ENCODE results near the gene AANAT. TPM values are rescaled to one million over a fixed set of nuclear protein-coding genes. Genes with fewer than 3 reads are reported as not detected.

AANAT gene
- total RNA-seq, 5 donors from 2014 or later (not counting 1 experiment from before 2014, with no cell fraction given) = not detected

DNA sequence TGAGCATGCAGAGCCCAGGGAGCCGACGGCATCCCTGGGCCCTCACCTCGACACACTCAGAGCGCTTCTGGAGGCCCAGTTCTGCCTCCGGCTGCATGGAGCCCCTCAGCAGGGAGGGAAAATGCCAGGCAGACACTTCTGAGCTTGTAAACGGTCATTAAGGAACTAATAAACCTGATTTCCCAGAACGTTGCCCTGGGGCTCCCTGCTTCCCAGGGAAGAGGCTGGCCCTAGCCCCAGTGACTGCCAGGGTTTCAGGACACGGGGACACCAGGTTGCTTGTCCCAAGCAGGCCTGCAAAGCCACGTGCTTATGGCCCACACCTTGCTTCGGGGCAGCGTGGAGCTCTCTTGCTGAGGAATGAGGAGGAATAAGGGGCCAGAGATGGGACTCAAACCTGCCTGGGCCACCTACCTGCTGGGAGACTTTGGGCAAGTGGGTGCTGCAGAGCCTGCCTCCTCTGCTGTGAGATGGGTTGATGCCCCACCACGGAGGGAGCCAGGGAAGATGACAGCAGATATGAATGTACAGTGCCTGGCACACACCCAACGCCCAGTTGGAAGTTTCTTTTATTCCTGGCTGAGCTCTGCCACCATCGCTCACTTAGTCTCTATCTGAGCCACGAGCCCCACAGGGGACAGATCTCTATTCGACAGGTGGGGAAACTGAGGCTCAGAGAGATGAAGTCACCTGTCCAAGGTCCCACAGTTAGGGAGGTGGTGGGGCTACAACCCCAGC is 28.4 kb downstream of the AANAT start:
- CTCF ChIA-PET = interaction anchor here in 1 of 2 donors (0.6 kb wide), 1 partner anchor 8 kb away, joined by 4 read pairs; no protein-coding TSS in a partner anchor
- Mint-ChIP-seq H3K9me3 (no peaks in the 10 kb centered on the region), H3K4me1 (peaks cover 58 to 91% (median 71%) of the 10 kb centered on the region in 3 donors), H3K27ac (peak overlapping the region; percentile 28 to 36), H3K36me3 (no peaks in the 10 kb centered on the region), H3K27me3 (no peaks in the 10 kb centered on the region), H3K4me3 (no peak overlapping the region)
- no peak for DNase-seq
- Histone ChIP-seq H3K4me3 (ENCODE audit: control insufficient read depth in 1 of 2, extremely low read depth in 1 of 2, low read length in 1 of 2) (no peak overlapping the region), H3K27me3 (replicated peaks in 1 of 2; ENCODE audit: control insufficient read depth in 2 of 2, extremely low read depth in 1 of 2, insufficient read depth in 2 of 2, low read length in 1 of 2) (no peaks in the 10 kb centered on the region), H3K27ac (ENCODE audit: low read length) (no peak overlapping the region), H3K36me3 (ENCODE audit: control insufficient read depth in 2 of 2, extremely low read depth in 1 of 2, insufficient read depth in 1 of 2, low read length in 1 of 2) (peaks cover 5 to 7% of the 10 kb centered on the region in 2 donors), H3K4me1 (ENCODE audit: control insufficient read depth in 1 of 2, extremely low read depth in 1 of 2, insufficient read depth in 2 of 2, low read length in 2 of 2) (peaks cover 14 to 92% of the 10 kb centered on the region in 2 experiments), H3K9me3 (no peaks in the 10 kb centered on the region)
- 95% methylated on average over 13 of the region's 16 CpGs for WGBS (ENCODE audit: insufficient coverage)
- no peak for ATAC-seq (replicated peaks in 1 of 4)
- POLR2A ChIA-PET = no interaction called here

- H3K4me1 Mint-ChIP-seq = peaks cover 60 to 87% (median 68%) of the 10 kb centered on the region in 3 donors
- peaks cover 13 to 87% of the 10 kb centered on the region in 2 experiments for H3K4me1 ChIP-seq (ENCODE audit: control insufficient read depth in 1 of 2, extremely low read depth in 1 of 2, insufficient read depth in 2 of 2, low read length in 2 of 2)
- DNase-seq (no peak), ATAC-seq (replicated peaks in 1 of 4) (no peak)
- no peak overlapping the region for H3K4me3 Mint-ChIP-seq
- no peaks in the 10 kb centered on the region for H3K27me3 ChIP-seq (replicated peaks in 1 of 2; ENCODE audit: control insufficient read depth in 2 of 2, extremely low read depth in 1 of 2, insufficient read depth in 2 of 2, low read length in 1 of 2)
- WGBS (ENCODE audit: insufficient coverage) = 100% methylated on average over 2 of the region's 6 CpGs
- H3K27ac ChIP-seq (ENCODE audit: low read length) = no peak overlapping the region
- H3K27me3 Mint-ChIP-seq = no peaks in the 10 kb centered on the region
- no peak overlapping the region for H3K4me3 ChIP-seq (ENCODE audit: control insufficient read depth in 1 of 2, extremely low read depth in 1 of 2, low read length in 1 of 2)
- H3K36me3 Mint-ChIP-seq = no peaks in the 10 kb centered on the region
- H3K9me3 ChIP-seq = no peaks in the 10 kb centered on the region
- no peaks in the 10 kb centered on the region for H3K9me3 Mint-ChIP-seq
- H3K27ac Mint-ChIP-seq = peak overlapping the region in 1 of 2 donors; percentile 36
- ChIA-PET POLR2A (no interaction called here), CTCF (no interaction called here)
- H3K36me3 ChIP-seq (ENCODE audit: control insufficient read depth in 2 of 2, extremely low read depth in 1 of 2, insufficient read depth in 1 of 2, low read length in 1 of 2) = peaks cover 5 to 7% of the 10 kb centered on the region in 2 donors
Observed at GRCh38 chr17:76496464-76496863, 29.1 kb downstream of the AANAT start.

DNA sequence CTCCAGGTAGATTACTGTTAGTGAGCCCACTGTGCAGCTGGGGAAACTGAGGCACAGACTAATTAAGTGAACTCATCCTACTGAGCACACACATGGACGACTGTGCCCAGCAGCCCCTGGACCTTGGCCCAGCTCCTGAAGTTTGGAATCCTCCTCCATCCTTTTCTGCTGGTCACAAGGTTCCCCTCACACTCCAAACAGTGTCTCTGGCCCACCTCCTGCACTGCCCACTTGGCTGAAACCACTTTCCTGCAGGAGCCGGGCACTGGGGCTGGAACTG is 30.2 kb downstream of the AANAT start:
- WGBS (ENCODE audit: insufficient coverage) = 100% methylated on average over 1 of the region's 2 CpGs
- Histone ChIP-seq H3K27me3 (replicated peaks in 1 of 2; ENCODE audit: control insufficient read depth in 2 of 2, extremely low read depth in 1 of 2, insufficient read depth in 2 of 2, low read length in 1 of 2) (no peaks in the 10 kb centered on the region), H3K4me1 (ENCODE audit: control insufficient read depth in 1 of 2, extremely low read depth in 1 of 2, insufficient read depth in 2 of 2, low read length in 2 of 2) (peaks cover 7 to 85% of the 10 kb centered on the region in 2 experiments), H3K4me3 (ENCODE audit: control insufficient read depth in 1 of 2, extremely low read depth in 1 of 2, low read length in 1 of 2) (no peak overlapping the region), H3K36me3 (ENCODE audit: control insufficient read depth in 2 of 2, extremely low read depth in 1 of 2, insufficient read depth in 1 of 2, low read length in 1 of 2) (peaks cover 5 to 7% of the 10 kb centered on the region in 2 donors), H3K9me3 (no peaks in the 10 kb centered on the region), H3K27ac (ENCODE audit: low read length) (no peak overlapping the region)
- H3K9me3 Mint-ChIP-seq = no peaks in the 10 kb centered on the region
- no peak for DNase-seq
- ChIA-PET POLR2A (no interaction called here), CTCF (interaction anchor here in 1 of 2 donors (1.0 kb wide), 1 partner anchor 31 kb away, joined by 3 read pairs; no protein-coding TSS in a partner anchor)
- peak overlapping the region in 1 of 2 donors; percentile 48 for H3K27ac Mint-ChIP-seq
- H3K4me1 Mint-ChIP-seq = peaks cover 54 to 84% (median 64%) of the 10 kb centered on the region in 3 donors
- no peaks in the 10 kb centered on the region for H3K27me3 Mint-ChIP-seq
- no peaks in the 10 kb centered on the region for H3K36me3 Mint-ChIP-seq
- peak overlapping the region in 1 of 3 donors; percentile 28 for H3K4me3 Mint-ChIP-seq
- no peak for ATAC-seq (replicated peaks in 1 of 4)

GRCh38 chr17:76497979-76498875 is 30.8 kb downstream of the AANAT start:
- no peaks in the 10 kb centered on the region for H3K9me3 ChIP-seq
- H3K4me1 Mint-ChIP-seq = peaks cover 48 to 81% (median 61%) of the 10 kb centered on the region in 3 donors
- H3K27ac Mint-ChIP-seq = peak overlapping the region; percentile 73 to 74
- peak overlapping the region; percentile 40 for H3K27ac ChIP-seq (ENCODE audit: low read length)
- 87% methylated on average over 16 of the region's 31 CpGs for WGBS (ENCODE audit: insufficient coverage)
- ATAC-seq (replicated peaks in 1 of 4) (no peak), DNase-seq (no peak)
- POLR2A ChIA-PET = no interaction called here
- H3K4me3 Mint-ChIP-seq = peak overlapping the region; percentile 34 to 90 (median 82)
- no peak overlapping the region for H3K4me3 ChIP-seq (ENCODE audit: control insufficient read depth in 1 of 2, extremely low read depth in 1 of 2, low read length in 1 of 2)
- H3K36me3 ChIP-seq (ENCODE audit: control insufficient read depth in 2 of 2, extremely low read depth in 1 of 2, insufficient read depth in 1 of 2, low read length in 1 of 2) = peaks cover 5 to 7% of the 10 kb centered on the region in 2 donors
- H3K9me3 Mint-ChIP-seq = no peaks in the 10 kb centered on the region
- CTCF ChIA-PET = interaction anchor here (0.6 to 1.0 kb wide), 3 partner anchors 32 to 100 kb away, joined by 3 read pairs; no protein-coding TSS in a partner anchor
- H3K27me3 Mint-ChIP-seq = no peaks in the 10 kb centered on the region
- H3K27me3 ChIP-seq (replicated peaks in 1 of 2; ENCODE audit: control insufficient read depth in 2 of 2, extremely low read depth in 1 of 2, insufficient read depth in 2 of 2, low read length in 1 of 2) = no peaks in the 10 kb centered on the region
- peaks cover 7 to 79% of the 10 kb centered on the region in 2 experiments for H3K4me1 ChIP-seq (ENCODE audit: control insufficient read depth in 1 of 2, extremely low read depth in 1 of 2, insufficient read depth in 2 of 2, low read length in 2 of 2)
- H3K36me3 Mint-ChIP-seq = no peaks in the 10 kb centered on the region

DNA sequence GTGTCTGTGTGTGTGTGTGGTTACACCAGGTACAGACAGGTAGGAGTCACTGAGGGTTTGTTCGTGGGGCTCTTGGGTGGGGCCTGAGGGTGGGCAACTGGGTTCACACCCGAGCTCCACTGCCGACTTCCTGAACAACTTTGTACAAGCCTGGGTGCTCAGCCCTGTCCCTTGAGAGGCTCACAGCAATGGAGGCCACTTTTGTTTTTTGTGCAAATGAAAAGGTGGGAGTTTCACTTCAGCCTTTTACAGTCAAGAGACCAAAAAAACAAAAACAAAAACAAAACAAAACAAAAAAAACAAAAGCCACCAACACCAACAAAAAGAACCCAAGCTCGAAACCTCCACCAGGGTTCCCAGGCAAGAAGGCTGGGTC is 31.5 kb downstream of the AANAT start:
- H3K4me1 Mint-ChIP-seq = peaks cover 42 to 74% (median 55%) of the 10 kb centered on the region in 3 donors
- POLR2A ChIA-PET = no interaction called here
- Histone ChIP-seq H3K9me3 (no peaks in the 10 kb centered on the region), H3K4me3 (ENCODE audit: control insufficient read depth in 1 of 2, extremely low read depth in 1 of 2, low read length in 1 of 2) (peak overlapping the region in 1 of 2 donors; percentile 79), H3K4me1 (ENCODE audit: control insufficient read depth in 1 of 2, extremely low read depth in 1 of 2, insufficient read depth in 2 of 2, low read length in 2 of 2) (peaks cover 3 to 73% of the 10 kb centered on the region in 2 experiments), H3K36me3 (ENCODE audit: control insufficient read depth in 2 of 2, extremely low read depth in 1 of 2, insufficient read depth in 1 of 2, low read length in 1 of 2) (peaks cover 5 to 7% of the 10 kb centered on the region in 2 donors), H3K27ac (ENCODE audit: low read length) (peak overlapping the region; percentile 40), H3K27me3 (replicated peaks in 1 of 2; ENCODE audit: control insufficient read depth in 2 of 2, extremely low read depth in 1 of 2, insufficient read depth in 2 of 2, low read length in 1 of 2) (no peaks in the 10 kb centered on the region)
- H3K36me3 Mint-ChIP-seq = no peaks in the 10 kb centered on the region
- H3K9me3 Mint-ChIP-seq = no peaks in the 10 kb centered on the region
- peak overlapping the region; percentile 73 to 74 for H3K27ac Mint-ChIP-seq
- H3K27me3 Mint-ChIP-seq = no peaks in the 10 kb centered on the region
- CTCF ChIA-PET = interaction anchor here in 1 of 2 donors (0.6 to 0.8 kb wide), 2 partner anchors 45 to 100 kb away, joined by 3 read pairs; no protein-coding TSS in a partner anchor
- DNase-seq (no peak), ATAC-seq (replicated peaks in 1 of 4) (no peak)
- H3K4me3 Mint-ChIP-seq = peak overlapping the region; percentile 34 to 90 (median 82)
- 20% methylated on average over 1 of the region's 4 CpGs for WGBS (ENCODE audit: insufficient coverage)

GRCh38 chr17:76499267-76499667 is 31.9 kb downstream of the AANAT start:
- H3K9me3 Mint-ChIP-seq = no peaks in the 10 kb centered on the region
- peak overlapping the region; percentile 52 to 90 (median 82) for H3K4me3 Mint-ChIP-seq
- whole genome bisulfite sequencing (ENCODE audit: insufficient coverage) = 83% methylated on average over 1 of the region's 5 CpGs
- Histone ChIP-seq H3K36me3 (ENCODE audit: control insufficient read depth in 2 of 2, extremely low read depth in 1 of 2, insufficient read depth in 1 of 2, low read length in 1 of 2) (peaks cover 5 to 7% of the 10 kb centered on the region in 2 donors), H3K4me3 (ENCODE audit: control insufficient read depth in 1 of 2, extremely low read depth in 1 of 2, low read length in 1 of 2) (peak overlapping the region in 1 of 2 donors; percentile 79), H3K4me1 (ENCODE audit: control insufficient read depth in 1 of 2, extremely low read depth in 1 of 2, insufficient read depth in 2 of 2, low read length in 2 of 2) (peaks cover 3 to 68% of the 10 kb centered on the region in 2 experiments), H3K9me3 (no peaks in the 10 kb centered on the region), H3K27ac (ENCODE audit: low read length) (peak overlapping the region; percentile 40), H3K27me3 (replicated peaks in 1 of 2; ENCODE audit: control insufficient read depth in 2 of 2, extremely low read depth in 1 of 2, insufficient read depth in 2 of 2, low read length in 1 of 2) (no peaks in the 10 kb centered on the region)
- ATAC-seq (replicated peaks in 1 of 4) (no peak), DNase-seq (no peak)
- POLR2A ChIA-PET = interaction anchor here in 1 of 2 donors (0.8 kb wide), 1 partner anchor 89 kb away, joined by 4 read pairs; no protein-coding TSS in a partner anchor
- peaks cover 39 to 70% (median 53%) of the 10 kb centered on the region in 3 donors for H3K4me1 Mint-ChIP-seq
- CTCF ChIA-PET = interaction anchor here in 1 of 2 donors (0.6 to 0.8 kb wide), 2 partner anchors 46 to 101 kb away, joined by 3 read pairs; no protein-coding TSS in a partner anchor
- peak overlapping the region; percentile 73 to 74 for H3K27ac Mint-ChIP-seq
- H3K36me3 Mint-ChIP-seq = no peaks in the 10 kb centered on the region
- no peaks in the 10 kb centered on the region for H3K27me3 Mint-ChIP-seq

Data from T-cell (primary cell).